GM12801 (cell line): ENCODE data around the gene GNB5.

ENCODE experiments used
- CTCF ChIP-seq: IDR thresholded peaks from one replicate; pipeline ENCODE4 v1.5.1; 2011; ENCODE audit warnings: control low read depth; ENCODE audit not compliant: insufficient read length; ENCODE audit errors: extremely low read depth

The GNB5 gene

GRCh38 chr15:52104532-52105004, 86.6 kb downstream of the GNB5 start:
- no peak for TF ChIP-seq CTCF

- no peak for TF ChIP-seq CTCF
These were observed 87.7 kb downstream of the GNB5 start for GRCh38 chr15:52103217-52104207.

- no peak for TF ChIP-seq CTCF
These were observed 88.7 kb downstream of the GNB5 start for GRCh38 chr15:52102463-52102862.

- no peak for TF ChIP-seq CTCF
These were observed 89.5 kb downstream of the GNB5 start for GRCh38 chr15:52101542-52102323.

GRCh38 chr15:52100807-52101442, 90.3 kb downstream of the GNB5 start:
- TF ChIP-seq CTCF, result no peak

GRCh38 chr15:52099651-52100272, 91.4 kb downstream of the GNB5 start:
- no peak for TF ChIP-seq CTCF
